Heart left ventricle (tissue), 16 donors: ENCODE data around the gene DAPK2. TPM values are rescaled to one million over a fixed set of nuclear protein-coding genes. Genes with fewer than 3 reads are reported as not detected.

ENCODE experiments used
- ATAC-seq, 4 donors: fragments of 200-7000 bp; cut with Tn5 transposase; one replicate each; pipeline ENCODE4 v1.9.1; 2020 to 2022; ENCODE audit warnings: moderate library complexity in 4 of 4, mild to moderate bottlenecking in 3 of 4, moderate number of reproducible peaks in 1 of 4
- DNase-seq, 5 donors: peaks; one replicate each; pipeline ENCODE4 v3.0.0-alpha.2; 2020
- H3K27ac ChIP-seq, 12 donors: fragments of 200-600 bp; sonication (generic) in 4 of 12; one replicate each; pipeline versions ENCODE4 v1.5.0 to v1.8.0; 2016 to 2022; ENCODE audit warnings: mild to moderate bottlenecking in 2 of 12
- H3K27me3 ChIP-seq, 9 donors: fragments of 200-600 bp; sonication (generic) in 2 of 9; one replicate each; pipeline versions ENCODE4 v1.5.1 to v1.8.0; 2016 to 2022; ENCODE audit warnings: mild to moderate bottlenecking in 3 of 9
- H3K36me3 ChIP-seq, 9 donors: fragments of 200-600 bp; sonication (generic) in 2 of 9; one replicate each; pipeline versions ENCODE4 v1.5.0 to v1.8.0; 2018 to 2022; ENCODE audit warnings: mild to moderate bottlenecking in 2 of 9
- H3K4me1 ChIP-seq, 12 donors: fragments of 200-600 bp; sonication (generic) in 4 of 12; one replicate each; pipeline versions ENCODE4 v1.5.0 to v1.8.0; 2016 to 2022; ENCODE audit warnings: mild to moderate bottlenecking in 3 of 12
- H3K4me3 ChIP-seq, 12 donors: fragments of 200-600 bp; sonication (generic) in 4 of 12; one replicate each; pipeline versions ENCODE4 v1.5.0 to v1.8.0; 2017 to 2022; ENCODE audit warnings: mild to moderate bottlenecking in 9 of 12, moderate library complexity in 4 of 12
- H3K9me3 ChIP-seq, 12 donors: fragments of 200-600 bp; sonication (generic) in 4 of 12; one replicate each; pipeline versions ENCODE4 v1.5.0 to v1.8.0; 2016 to 2022; ENCODE audit warnings: mild to moderate bottlenecking in 1 of 12
- POLR2A ChIP-seq, 2 donors: fragments of 450-650 bp; IDR thresholded peaks; one replicate each; pipeline ENCODE4 v1.6.1; 2017; ENCODE audit warnings: antibody characterized with exemption in 2 of 2, mild to moderate bottlenecking in 2 of 2, moderate library complexity in 2 of 2
- WGBS, 4 donors: extraction: QIAGEN DNeasy Blood & Tissue Kit in 2 of 4; methylation state at CpG; one replicate each; pipeline versions ENCODE4 v1.1.5 to v1.1.7; 2013 to 2018; 5-methylcytosine and 5-hydroxymethylcytosine counted together
- intact Hi-C, 10 donors: fragments of 100-400 bp; cut with DNase I; formaldehyde crosslinking; loops; one replicate each; pipeline versions ENCODE4 v1.11.1 to v1.14.2; 2022
- polyA plus RNA-seq, 2 donors: library from polyadenylated mRNA; stranded (reverse); fragments of 200-250 nt; gene quantifications; one replicate each; pipeline ENCODE4 v1.2.3, GENCODE V29; 2013
- total RNA-seq, 9 donors: library from RNA; depleted of rRNA in 2 of 9; stranded (reverse); fragments of >200 nt in 2 of 9; fragmentation: NEBNext Ultra II Directional in 3 of 9; extraction: Animal tissue kit (Norgen Biotek cat#: 25700) in 3 of 9; gene quantifications; one replicate each; pipeline versions ENCODE4 v1.1.0 to v1.2.4, GENCODE V29; 2016 to 2023
- TF ChIP-seq, protein P1 (sequence below), 12 donors: fragments of 200-600 bp; sonication (generic) in 4 of 12; IDR thresholded peaks; one replicate each; pipeline versions ENCODE4 v1.5.0 to v1.8.0; 2018 to 2022; ENCODE audit warnings: antibody characterized with exemption in 12 of 12, mild to moderate bottlenecking in 5 of 12
- donor health status: ischemic (EF 13 %, LVEDD 7.1; RV severe dilation, severe dysfunction).
- donor health status: healthy with polysubstance abuse.
- donor health status: DM: no; HTN: yes; CAD: no.
- donor health status: DM: no; HTN: no; CAD: no.
- donor health status: ischemic (EF 25% LVEDD 6.9; RV normal size, moderate dysfunction).
- donor health status: ischemic (EF 25% LVEDD 5.7; RV mildly dilated, moderate dysfunction).
- donor health status: healthy.
- donor health status: DM: yes; HTN: yes; CAD: no.
- donor health status: ischemic (EF 35%, LVEDD 5.7; RV mildly dilated, moderate dysfunction).
- donor health status: nonischemic (EF 11% LVEDD 7.7; RV severe dilation, severe dysfunction).
- donor health status: DM: yes; HTN: yes; CAD: no.
- donor health status: PGD.
- donor health status: ischemic (EF 29% LVEDD 5.4; RV normal size, mild dysfunction).
- donor health status: nonischemic (EF 23%, LVEDD 6.1; RV moderate dilation, normal function).

The DAPK2 gene
- total and polyA plus RNA-seq, 11 donors, result 20.4 to 56.2 (median 26.4) TPM

DNA sequence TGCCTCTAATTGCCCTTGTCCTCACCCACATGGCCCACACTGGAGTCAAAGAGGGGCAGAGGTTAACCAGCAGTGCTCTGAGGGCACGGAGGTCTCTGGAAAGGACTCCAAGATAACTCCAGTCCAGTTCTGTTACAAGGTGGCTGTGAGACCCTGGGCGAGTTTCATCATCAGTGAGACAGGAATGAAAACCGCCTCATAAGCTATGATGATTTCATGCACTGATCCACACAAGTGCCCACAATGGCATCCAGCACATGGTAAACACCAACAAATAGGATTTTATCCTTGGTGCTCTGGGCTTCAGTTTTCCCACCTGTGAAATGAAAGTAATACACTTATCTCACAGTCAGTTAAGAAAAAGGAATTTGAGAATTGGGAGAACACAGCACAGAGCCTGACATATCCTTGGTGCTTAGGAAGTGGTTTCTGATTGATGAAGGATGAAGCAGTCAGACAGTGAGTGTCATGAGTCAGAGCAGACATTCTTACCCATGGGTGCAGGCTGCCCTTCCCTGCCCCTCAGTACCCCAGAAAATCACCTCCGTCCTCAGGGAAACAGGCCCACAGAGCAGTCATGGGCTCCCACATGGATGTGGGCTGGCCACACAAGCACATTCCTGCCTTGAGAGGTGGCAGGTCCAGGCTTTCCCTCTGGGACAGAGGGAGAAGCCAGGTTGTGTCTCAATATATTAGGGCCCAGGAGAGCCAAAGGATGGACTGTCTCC is 48.4 kb downstream of the DAPK2 start:
- H3K27me3 ChIP-seq, result no peaks in the 10 kb centered on the region
- H3K27ac ChIP-seq, result peak overlapping the region in 8 of 12 donors; percentile 12 to 67 (median 54)
- 86 to 94% (median 89%) methylated on average over 4 of the region's 4 CpGs for WGBS, 4 donors
- peak; percentile 9 to 36 (median 26) for ATAC-seq
- no peaks in the 10 kb centered on the region for H3K9me3 ChIP-seq
- intact Hi-C loops, result loop anchor here in 1 of 10 donors (10.0 kb wide), 1 partner anchor 47 kb away; the partner anchor contains the start of gene DAPK2
- H3K4me1 ChIP-seq, result peaks cover 10 to 53% (median 33%) of the 10 kb centered on the region in 12 donors
- H3K36me3 ChIP-seq, result no peaks in the 10 kb centered on the region
- TF ChIP-seq, protein P1, sequence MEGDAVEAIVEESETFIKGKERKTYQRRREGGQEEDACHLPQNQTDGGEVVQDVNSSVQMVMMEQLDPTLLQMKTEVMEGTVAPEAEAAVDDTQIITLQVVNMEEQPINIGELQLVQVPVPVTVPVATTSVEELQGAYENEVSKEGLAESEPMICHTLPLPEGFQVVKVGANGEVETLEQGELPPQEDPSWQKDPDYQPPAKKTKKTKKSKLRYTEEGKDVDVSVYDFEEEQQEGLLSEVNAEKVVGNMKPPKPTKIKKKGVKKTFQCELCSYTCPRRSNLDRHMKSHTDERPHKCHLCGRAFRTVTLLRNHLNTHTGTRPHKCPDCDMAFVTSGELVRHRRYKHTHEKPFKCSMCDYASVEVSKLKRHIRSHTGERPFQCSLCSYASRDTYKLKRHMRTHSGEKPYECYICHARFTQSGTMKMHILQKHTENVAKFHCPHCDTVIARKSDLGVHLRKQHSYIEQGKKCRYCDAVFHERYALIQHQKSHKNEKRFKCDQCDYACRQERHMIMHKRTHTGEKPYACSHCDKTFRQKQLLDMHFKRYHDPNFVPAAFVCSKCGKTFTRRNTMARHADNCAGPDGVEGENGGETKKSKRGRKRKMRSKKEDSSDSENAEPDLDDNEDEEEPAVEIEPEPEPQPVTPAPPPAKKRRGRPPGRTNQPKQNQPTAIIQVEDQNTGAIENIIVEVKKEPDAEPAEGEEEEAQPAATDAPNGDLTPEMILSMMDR (IDR thresholded peaks at IDR 0.05), result no peak
- no peak for TF ChIP-seq POLR2A (IDR thresholded peaks at IDR 0.05)
- no peak overlapping the region for H3K4me3 ChIP-seq
- no peak for DNase-seq

DNA sequence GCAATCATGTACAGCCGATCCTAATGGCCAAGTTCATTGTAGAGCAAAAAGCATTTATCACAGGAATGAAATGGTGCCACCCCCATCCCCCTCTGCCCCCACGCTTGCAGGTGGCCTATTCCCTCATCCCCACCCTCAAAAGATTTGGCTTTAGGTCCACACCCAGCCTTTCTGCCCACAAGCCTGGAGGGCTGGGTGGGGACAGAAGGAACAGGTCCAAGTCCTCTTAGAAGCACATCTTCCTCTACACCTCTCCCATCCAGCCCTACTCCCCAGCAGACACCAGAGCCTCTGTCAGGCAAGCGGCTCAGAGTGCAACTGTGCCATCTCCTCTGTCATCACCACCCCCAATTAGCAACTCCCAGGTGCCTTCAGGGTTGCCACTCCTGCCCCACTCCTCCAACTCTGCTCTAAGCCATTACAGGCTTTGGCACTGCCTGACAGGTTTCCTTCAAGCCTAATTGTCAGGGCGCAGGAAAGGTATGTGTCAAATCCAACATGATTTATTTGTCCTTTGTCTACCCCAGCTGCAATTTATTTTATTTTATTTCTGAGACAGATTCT is 49.4 kb downstream of the DAPK2 start:
- no peak for TF ChIP-seq POLR2A (IDR thresholded peaks at IDR 0.05)
- TF ChIP-seq, protein P1 (IDR thresholded peaks at IDR 0.05), result no peak
- H3K27ac ChIP-seq, result no peak overlapping the region
- no peaks in the 10 kb centered on the region for H3K9me3 ChIP-seq
- WGBS, 4 donors, result 87 to 91% (median 89%) methylated on average over 4 of the region's 4 CpGs
- H3K36me3 ChIP-seq, result no peaks in the 10 kb centered on the region
- DNase-seq (peak in 1 of 5 donors; percentile 20), ATAC-seq (peak in 1 of 4 donors; percentile 9)
- intact Hi-C loops, result loop anchor here in 1 of 10 donors (10.0 kb wide), 1 partner anchor 48 kb away; the partner anchor contains the start of gene DAPK2
- no peaks in the 10 kb centered on the region for H3K27me3 ChIP-seq
- no peak overlapping the region for H3K4me3 ChIP-seq
- peaks cover 10 to 63% (median 43%) of the 10 kb centered on the region in 12 donors for H3K4me1 ChIP-seq

DNA sequence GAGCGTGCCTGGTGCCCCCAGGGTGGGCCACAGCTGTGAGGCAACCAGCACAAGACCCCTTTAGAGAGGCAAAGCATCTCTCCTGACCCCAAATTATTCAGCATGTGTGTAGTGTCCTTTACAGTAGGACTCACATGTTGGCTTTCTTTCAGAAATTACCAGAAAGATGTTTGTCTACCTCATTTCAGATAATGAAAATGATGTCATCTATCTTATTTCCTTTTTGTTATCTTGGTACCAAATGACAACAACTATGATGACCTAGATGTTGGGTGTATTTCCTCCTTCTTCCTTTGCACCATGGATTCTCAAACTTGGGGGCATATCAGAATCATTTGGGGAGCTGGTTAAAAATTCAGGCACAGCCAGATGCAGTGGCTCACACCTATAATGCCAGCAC is 50.5 kb downstream of the DAPK2 start:
- no peak for TF ChIP-seq POLR2A (IDR thresholded peaks at IDR 0.05)
- TF ChIP-seq, protein P1 (IDR thresholded peaks at IDR 0.05), result no peak
- intact Hi-C loops, result loop anchor here in 1 of 10 donors (10.0 kb wide), 1 partner anchor 49 kb away; the partner anchor contains the start of gene DAPK2
- Histone ChIP-seq H3K4me3 (no peak overlapping the region), H3K9me3 (no peaks in the 10 kb centered on the region), H3K4me1 (peaks cover 20 to 74% (median 54%) of the 10 kb centered on the region in 12 donors), H3K36me3 (no peaks in the 10 kb centered on the region), H3K27ac (no peak overlapping the region), H3K27me3 (no peaks in the 10 kb centered on the region)
- 91 to 95% (median 93%) methylated on average over 1 of the region's 1 CpG for WGBS, 4 donors
- no peak for ATAC-seq
- no peak for DNase-seq

DNA sequence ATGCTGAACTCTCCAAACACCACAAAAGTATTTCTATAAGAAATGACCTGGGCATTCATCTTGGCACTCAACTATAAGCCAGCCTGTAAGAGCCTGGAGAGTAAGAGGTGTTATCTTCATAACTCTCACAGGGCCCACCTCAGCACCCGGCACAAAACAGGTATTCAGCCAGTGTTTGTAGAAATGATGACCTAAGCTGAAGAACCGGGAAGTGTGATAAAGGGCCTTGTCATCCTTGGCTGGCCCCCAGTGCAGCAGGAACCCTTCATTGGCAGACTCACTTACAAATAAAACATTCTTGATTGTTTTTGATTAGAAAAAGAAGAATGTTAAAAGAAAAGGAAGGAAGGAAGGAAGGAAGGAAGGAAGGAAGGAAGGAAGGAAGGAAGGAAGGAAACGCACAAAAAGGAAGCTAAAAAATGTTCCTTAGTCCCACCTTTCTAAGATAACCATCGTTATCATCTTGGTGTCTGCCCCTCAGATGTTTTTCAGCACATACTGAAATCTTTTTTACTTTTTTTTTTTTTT is 52.1 kb downstream of the DAPK2 start:
- DNase-seq (peak in 1 of 5 donors; percentile 10), ATAC-seq (no peak)
- Histone ChIP-seq H3K4me1 (peaks cover 22 to 67% (median 50%) of the 10 kb centered on the region in 12 donors), H3K27me3 (no peaks in the 10 kb centered on the region), H3K4me3 (no peak overlapping the region), H3K27ac (peak overlapping the region in 3 of 12 donors; percentile 39 to 54 (median 42)), H3K9me3 (no peaks in the 10 kb centered on the region), H3K36me3 (no peaks in the 10 kb centered on the region)
- 35 to 42% (median 39%) methylated on average over 4 of the region's 4 CpGs for WGBS, 4 donors
- TF ChIP-seq POLR2A (IDR thresholded peaks at IDR 0.05), result no peak
- TF ChIP-seq, protein P1 (IDR thresholded peaks at IDR 0.05), result no peak
- intact Hi-C loops, result loop anchor here in 1 of 10 donors (10.0 kb wide), 1 partner anchor 51 kb away; the partner anchor contains the start of gene DAPK2
